HS-27A (cell line): ENCODE measurements around the gene TFCP2.

Source experiments
- DNase-seq: peaks from one replicate; pipeline ENCODE4 v3.0.0-alpha.2; 2012; ENCODE audit warnings: low read depth, missing footprints

The TFCP2 gene

GRCh38 chr12:51150777-51151176, 22.2 kb downstream of the TFCP2 start:
- DNase-seq = no peak

GRCh38 chr12:51147309-51147708, 25.6 kb downstream of the TFCP2 start:
- no peak for DNase-seq

DNA sequence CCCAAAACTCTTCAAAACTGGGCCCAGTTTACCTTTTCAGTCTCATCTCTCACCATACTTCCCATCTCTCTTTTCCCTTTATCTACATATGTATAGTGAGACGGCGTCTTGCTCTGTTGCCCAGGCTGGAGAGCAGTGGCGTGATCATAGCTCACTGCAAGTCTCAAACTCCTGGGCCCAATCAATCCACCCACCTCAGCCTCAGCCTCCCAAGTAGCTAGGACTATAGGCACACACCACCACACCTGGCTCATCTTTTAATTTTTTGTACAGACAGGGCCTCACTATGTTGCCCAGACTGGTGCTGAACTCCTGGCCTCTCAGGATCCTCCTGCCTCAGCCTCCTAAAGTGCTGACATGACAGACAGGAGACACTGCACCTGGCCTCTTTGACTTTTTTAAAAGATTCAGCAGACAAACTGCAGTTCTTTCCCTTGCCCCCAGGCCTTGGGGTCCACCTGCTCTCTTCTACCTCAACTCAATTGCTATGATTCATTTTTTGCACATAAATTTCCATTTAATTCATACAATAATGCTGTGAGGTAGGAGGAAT, 33.6 kb downstream of the TFCP2 start:
- DNase-seq = no peak

- DNase-seq = no peak
Observed at GRCh38 chr12:51132693-51133092, 40.2 kb downstream of the TFCP2 start.

GRCh38 chr12:51131745-51132521, 41.0 kb downstream of the TFCP2 start:
- DNase-seq = no peak

DNA sequence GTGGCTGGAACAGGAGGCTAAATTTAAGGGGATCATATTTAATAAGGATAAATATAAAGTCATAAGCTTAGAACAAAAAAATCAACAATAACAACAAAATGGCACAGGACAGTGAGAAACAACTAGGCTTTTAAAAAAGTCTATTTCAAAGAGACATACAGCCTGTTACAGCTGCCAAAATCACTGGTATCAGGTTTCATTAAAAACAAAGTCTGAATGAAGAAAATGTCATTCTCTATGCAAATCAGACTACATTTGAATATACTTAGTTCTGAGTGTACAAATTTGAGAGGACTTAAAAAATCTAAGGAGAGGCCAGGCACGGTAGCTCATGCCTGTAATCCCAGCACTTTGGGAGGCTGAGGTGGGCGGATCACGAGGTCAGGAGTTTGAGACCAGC, 44.0 kb downstream of the TFCP2 start:
- DNase-seq = no peak

DNA sequence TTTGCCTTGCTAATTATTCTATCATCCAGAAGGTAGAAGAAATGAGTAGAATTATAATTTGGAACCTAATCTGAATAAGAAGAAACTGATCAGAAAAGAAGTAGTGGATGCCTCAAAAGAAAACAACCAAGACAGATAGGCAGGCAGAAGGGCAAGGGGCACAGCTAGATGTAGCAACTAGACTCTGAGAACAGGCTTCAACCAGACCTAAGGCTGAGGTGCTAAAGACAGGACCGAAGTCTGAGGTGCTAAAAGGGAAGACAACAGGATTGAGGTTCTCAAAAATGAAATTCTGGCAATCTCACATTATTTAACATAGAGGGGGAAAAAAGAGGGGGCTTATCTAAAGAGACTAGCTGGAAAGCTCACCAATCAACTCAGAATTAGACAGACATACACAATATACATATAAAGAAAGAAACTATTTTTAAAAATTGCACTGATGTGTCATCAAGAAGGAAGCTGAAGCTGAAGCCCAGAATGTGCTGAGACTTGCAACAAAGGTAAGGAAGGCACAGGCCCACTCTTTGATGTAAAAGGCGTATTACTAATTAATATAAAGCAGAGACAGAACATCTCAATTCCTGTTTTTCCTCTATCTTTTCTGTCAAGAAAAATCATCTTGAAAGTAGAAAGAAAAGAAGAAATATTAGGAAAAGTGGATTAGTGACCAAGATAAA, 45.7 kb downstream of the TFCP2 start:
- no peak for DNase-seq

- no peak for DNase-seq
Observed at GRCh38 chr12:51126297-51126696, 46.6 kb downstream of the TFCP2 start.

DNA sequence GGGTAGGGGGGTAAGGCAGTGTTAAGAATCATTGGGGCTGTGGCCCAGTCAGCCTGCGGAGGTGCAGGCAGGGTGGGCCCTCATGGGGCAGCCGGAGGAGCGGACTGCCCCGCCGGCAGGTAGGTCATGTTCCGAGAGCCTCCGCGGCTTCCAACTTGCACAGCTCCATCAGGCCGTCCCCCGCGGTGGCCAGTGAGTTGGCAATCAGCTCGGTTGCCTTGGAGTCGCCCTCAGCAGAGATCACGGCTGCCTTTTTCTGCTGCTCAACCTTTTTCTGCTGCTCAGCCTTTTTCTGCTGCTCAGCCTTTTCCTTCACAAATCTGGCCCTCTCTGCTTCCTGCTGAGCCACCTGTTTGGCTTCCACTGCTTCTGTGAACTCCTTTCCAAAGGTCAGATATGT, 48.4 kb downstream of the TFCP2 start:
- DNase-seq = no peak

DNA sequence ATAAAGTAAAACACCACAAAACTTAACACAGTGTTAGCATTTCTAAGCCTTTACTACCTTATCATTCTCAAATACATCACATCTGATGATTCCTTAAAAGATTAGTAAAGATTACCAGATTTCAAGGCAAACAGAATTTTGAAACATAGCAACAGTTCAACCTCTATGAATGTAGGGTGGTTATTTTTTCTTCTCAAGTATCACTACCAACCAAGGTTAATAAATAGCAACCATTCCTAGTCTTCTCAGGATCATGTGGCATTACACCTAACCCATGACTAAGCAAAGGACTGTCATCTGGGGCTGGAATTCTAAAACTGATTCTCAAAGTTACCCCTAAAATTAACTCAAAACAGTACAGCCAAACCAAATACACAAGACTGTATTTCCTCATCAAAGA, 50.1 kb downstream of the TFCP2 start:
- no peak for DNase-seq

GRCh38 chr12:51118706-51119105, 54.2 kb downstream of the TFCP2 start:
- peak; percentile 11 for DNase-seq

DNA sequence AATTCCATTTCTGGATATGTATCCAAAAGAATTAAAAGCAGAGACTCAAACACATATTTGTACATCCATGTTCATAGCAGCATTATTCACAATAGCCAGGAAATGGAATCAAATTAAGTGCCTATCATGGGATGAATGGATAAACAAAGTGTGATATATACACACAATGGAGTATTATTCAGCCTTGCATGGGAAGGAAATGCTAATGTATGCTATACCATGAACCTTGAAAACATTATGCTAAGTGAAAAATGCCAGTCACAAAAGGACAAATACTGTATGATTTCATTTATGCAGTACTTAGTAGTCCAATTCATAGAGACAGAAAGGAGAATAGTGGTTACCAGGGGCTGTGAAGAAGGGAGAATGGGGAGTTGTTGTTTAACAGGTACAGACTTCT, 57.4 kb downstream of the TFCP2 start:
- DNase-seq = no peak

DNA sequence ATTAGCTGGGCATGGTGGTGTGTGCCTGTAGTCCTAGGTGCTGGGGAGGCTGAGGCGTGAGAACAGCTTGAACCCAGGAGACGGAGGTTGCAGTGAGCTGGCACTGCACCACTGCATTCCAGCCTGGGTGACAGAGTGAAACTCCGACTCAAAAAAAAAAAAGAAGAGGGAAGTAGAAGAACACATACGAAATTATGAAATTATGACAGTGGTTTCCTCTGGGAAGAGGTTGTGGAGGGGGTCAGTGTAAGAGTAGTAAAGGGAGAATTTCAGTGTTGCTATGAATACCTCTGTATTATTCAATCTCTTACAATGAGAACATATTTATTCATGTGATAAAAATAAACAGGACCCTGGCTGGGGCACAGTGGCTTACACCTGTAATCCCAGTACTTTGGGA, 64.8 kb downstream of the TFCP2 start:
- DNase-seq = no peak

GRCh38 chr12:51103977-51104376, 69.0 kb downstream of the TFCP2 start:
- no peak for DNase-seq

GRCh38 chr12:51098611-51099010, 74.3 kb downstream of the TFCP2 start:
- no peak for DNase-seq

- DNase-seq = no peak
Observed at GRCh38 chr12:51090705-51091229, 82.2 kb downstream of the TFCP2 start.

GRCh38 chr12:51087818-51088217, 85.1 kb downstream of the TFCP2 start:
- DNase-seq = no peak

GRCh38 chr12:51086933-51087332, 86.0 kb downstream of the TFCP2 start:
- DNase-seq = no peak

- no peak for DNase-seq
Observed at GRCh38 chr12:51085757-51086156, 87.2 kb downstream of the TFCP2 start.

DNA sequence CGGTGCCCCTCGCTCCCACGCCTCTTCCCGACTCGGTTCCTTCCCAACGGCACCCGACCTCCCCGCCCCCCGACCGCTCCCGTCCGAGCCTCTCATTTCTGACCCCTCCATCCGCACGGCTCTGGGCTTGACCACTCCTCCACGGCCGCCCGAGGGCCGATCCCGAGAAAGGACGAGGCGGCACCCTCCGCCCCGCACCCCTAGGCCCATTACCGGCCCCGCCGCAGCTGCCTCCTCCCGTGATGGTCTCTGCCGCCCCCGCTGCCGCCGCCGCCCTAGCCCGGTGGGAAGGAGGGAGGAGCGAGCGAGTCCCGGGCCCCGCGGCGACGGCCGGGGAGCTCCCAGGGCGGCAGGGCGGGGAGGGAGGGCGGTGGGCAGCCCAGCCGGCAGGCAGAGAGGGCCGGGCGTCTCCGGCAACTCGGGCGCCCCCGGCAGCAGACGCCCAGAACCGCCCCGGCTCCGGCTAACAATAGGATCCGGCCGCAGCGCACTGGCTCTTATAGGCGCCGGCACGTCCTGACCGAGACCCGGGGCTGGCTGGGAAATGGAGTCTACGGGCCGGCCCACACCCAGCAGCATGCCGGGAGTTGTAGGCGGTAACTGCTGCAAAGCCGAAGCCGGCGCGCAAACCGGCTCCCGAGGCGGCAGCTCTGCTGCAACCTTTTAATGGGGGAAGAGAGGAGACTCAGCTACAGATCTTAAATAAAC, 89.7 kb downstream of the TFCP2 start, which contains the start of gene CSRNP2:
Gene CSRNP2 (minus strand): TSS at position 471 of the 708 bp plus-strand sequence. CDS start 7,035 bp downstream, outside the sequence.
- peak; percentile 68 for DNase-seq

GRCh38 chr12:51082561-51083125, 90.3 kb downstream of the TFCP2 start:
- DNase-seq = peak; percentile 9

- DNase-seq = no peak
Observed at GRCh38 chr12:51081421-51081820, 91.5 kb downstream of the TFCP2 start.
